HFFc6 (cell line): ENCODE results near the gene DYNC1H1. TPM values are rescaled to one million over a fixed set of nuclear protein-coding genes. Genes with fewer than 3 reads are reported as not detected.

Source experiments
- DNase-seq: peaks from one replicate; pipeline ENCODE4 v3.0.0-alpha.2; 2018
- H3K27ac Mint-ChIP-seq: 2 replicates; pipeline ENCODE4 v1.8.0; 2020; ENCODE audit warnings: mild to moderate bottlenecking, mixed read lengths
- H3K27me3 Mint-ChIP-seq: 2 replicates; pipeline ENCODE4 v1.8.0; 2021; ENCODE audit warnings: mild to moderate bottlenecking, moderate library complexity, mixed read lengths; ENCODE audit not compliant: insufficient read depth
- H3K36me3 Mint-ChIP-seq: 2 replicates; pipeline ENCODE4 v1.8.0; 2021; ENCODE audit warnings: low read depth, mixed read lengths
- H3K4me1 Mint-ChIP-seq: 2 replicates; pipeline ENCODE4 v1.8.0; 2020; ENCODE audit warnings: low read depth, mixed read lengths
- H3K4me3 Mint-ChIP-seq: 2 replicates; pipeline ENCODE4 v1.8.0; 2020; ENCODE audit warnings: mild to moderate bottlenecking, moderate library complexity, mixed read lengths
- H3K9me3 Mint-ChIP-seq: 2 replicates; pipeline ENCODE4 v1.8.0; 2020; ENCODE audit warnings: mild to moderate bottlenecking, mixed read lengths
- CTCF ChIP-seq: fragments of 200-600 bp; sonication (generic); IDR thresholded peaks from 2 replicates; pipeline ENCODE4 v1.5.0; 2021; ENCODE audit warnings: antibody characterized with exemption, mild to moderate bottlenecking
- total RNA-seq, 6 experiments: library from RNA; stranded (reverse); fragmentation: NEBNext Ultra II Directional; extraction: Animal tissue kit (Norgen Biotek cat#: 25700); gene quantifications; 2 replicates in 1 of 6; 3 replicates in 5 of 6; pipeline ENCODE4 v1.2.3, GENCODE V29; 2021

The DYNC1H1 gene
- total RNA-seq, 6 experiments from 2014 or later: 364 to 643 (median 408) TPM

GRCh38 chr14:101956179-101956885 lies 8.0 kb upstream of the DYNC1H1 start:
- Mint-ChIP-seq H3K4me3 (no peak overlapping the region), H3K36me3 (no peaks in the 10 kb centered on the region)

GRCh38 chr14:101957406-101958234 lies 6.8 kb upstream of the DYNC1H1 start:
- TF ChIP-seq CTCF: no peak
- no peak overlapping the region for H3K27ac Mint-ChIP-seq
- H3K4me3 Mint-ChIP-seq: no peak overlapping the region
- H3K27me3 Mint-ChIP-seq: no peaks in the 10 kb centered on the region; the same call in 1 of the 2 replicates
- H3K9me3 Mint-ChIP-seq: no peaks in the 10 kb centered on the region
- DNase-seq: no peak
- H3K4me1 Mint-ChIP-seq: peaks cover 33% of the 10 kb centered on the region
- no peaks in the 10 kb centered on the region for H3K36me3 Mint-ChIP-seq

More at GRCh38 chr14:101956179-101956885, 8.0 kb upstream of the DYNC1H1 start:
- no peak for DNase-seq
- Mint-ChIP-seq H3K27me3 (no peaks in the 10 kb centered on the region; the same call in 1 of the 2 replicates), H3K4me1 (peaks cover 20% of the 10 kb centered on the region), H3K27ac (no peak overlapping the region), H3K9me3 (no peaks in the 10 kb centered on the region)
- no peak for TF ChIP-seq CTCF

- H3K9me3 Mint-ChIP-seq: no peaks in the 10 kb centered on the region
- no peaks in the 10 kb centered on the region for H3K36me3 Mint-ChIP-seq
- TF ChIP-seq CTCF: no peak
- no peak overlapping the region for H3K27ac Mint-ChIP-seq
- no peak overlapping the region for H3K4me3 Mint-ChIP-seq
- no peak for DNase-seq
- H3K27me3 Mint-ChIP-seq: no peaks in the 10 kb centered on the region; the same call in 1 of the 2 replicates
- peaks cover 43% of the 10 kb centered on the region for H3K4me1 Mint-ChIP-seq
Measured at GRCh38 chr14:101958418-101959180, 5.8 kb upstream of the DYNC1H1 start.

- no peak for TF ChIP-seq CTCF
- DNase-seq: no peak
- no peaks in the 10 kb centered on the region for H3K36me3 Mint-ChIP-seq
- no peaks in the 10 kb centered on the region for H3K9me3 Mint-ChIP-seq
- no peak overlapping the region for H3K4me3 Mint-ChIP-seq
- H3K27me3 Mint-ChIP-seq: no peaks in the 10 kb centered on the region; the same call in 1 of the 2 replicates
- H3K4me1 Mint-ChIP-seq: peaks cover 50% of the 10 kb centered on the region
- no peak overlapping the region for H3K27ac Mint-ChIP-seq
Measured at GRCh38 chr14:101959277-101959676, 5.1 kb upstream of the DYNC1H1 start.

GRCh38 chr14:101960225-101960624 lies 4.1 kb upstream of the DYNC1H1 start:
- Mint-ChIP-seq H3K36me3 (no peaks in the 10 kb centered on the region), H3K4me3 (no peak overlapping the region), H3K27me3 (no peaks in the 10 kb centered on the region; the same call in 1 of the 2 replicates), H3K27ac (no peak overlapping the region), H3K9me3 (no peaks in the 10 kb centered on the region), H3K4me1 (peaks cover 50% of the 10 kb centered on the region)
- DNase-seq: no peak
- peak; percentile 73 for TF ChIP-seq CTCF
